K562 (cell line): ENCODE data around the gene ADORA3. TPM values are rescaled to one million over a fixed set of nuclear protein-coding genes. Genes with fewer than 3 reads are reported as not detected.
A peak's percentile ranks its signal among the peaks of the same experiment; 100 is the strongest.

Source experiments
- ARID2 ChIP-seq: fragments of 450-650 bp; IDR thresholded peaks from 2 replicates; pipeline ENCODE4 v1.6.1; 2017; ENCODE audit warnings: antibody characterized with exemption, mild to moderate bottlenecking
- ETV5 ChIP-seq: sonication (generic); formaldehyde crosslinking; IDR thresholded peaks from 2 replicates; pipeline ENCODE4 v1.4.0; 2020; ENCODE audit warnings: low read depth, mild to moderate bottlenecking, missing genetic modification reagents
- IFI16 ChIP-seq: fragments of 250-450 bp; sonication (Bioruptor Pico); IDR thresholded peaks from 2 replicates; pipeline ENCODE4 v2.1.2; 2022; ENCODE audit warnings: mild to moderate bottlenecking, inconsistent platforms
- IRF2 ChIP-seq: sonication (generic); formaldehyde crosslinking; IDR thresholded peaks from 2 replicates; pipeline ENCODE4 v1.8.1; 2022; ENCODE audit warnings: mild to moderate bottlenecking, missing genetic modification reagents
- IRF9 ChIP-seq: fragments of 450-650 bp; IDR thresholded peaks from 2 replicates; pipeline ENCODE4 v1.6.1; 2016; ENCODE audit warnings: missing biosample characterization, missing genetic modification characterization
- KDM4B ChIP-seq, 2 experiments: fragments of 450-650 bp in 1 of 2; sonication (generic) in 1 of 2; IDR thresholded peaks; 2 replicates each; pipeline ENCODE4 v1.6.1; 2016 to 2017; ENCODE audit warnings: borderline replicate concordance in 2 of 2, antibody characterized with exemption in 1 of 2, low read depth in 1 of 2, mild to moderate bottlenecking in 1 of 2
- MAFK ChIP-seq: IDR thresholded peaks from 2 replicates; pipeline ENCODE4 v1.6.1; 2011; ENCODE audit warnings: low read length, improper control_type of control experiment
- MCM3 ChIP-seq: fragments of 450-650 bp; IDR thresholded peaks from 2 replicates; pipeline ENCODE4 v1.6.1; 2016
- NKRF ChIP-seq: fragments of 450-650 bp; IDR thresholded peaks from 2 replicates; pipeline ENCODE4 v1.6.1; 2016; ENCODE audit warnings: borderline replicate concordance
- PHF21A ChIP-seq: fragments of 450-650 bp; IDR thresholded peaks from 2 replicates; pipeline ENCODE4 v1.6.1; 2017; ENCODE audit warnings: low read depth, borderline replicate concordance
- POLR2AphosphoS2 ChIP-seq: IDR thresholded peaks from 2 replicates; pipeline ENCODE4 v1.6.1; 2012; ENCODE audit warnings: low read length, improper control_type of control experiment
- SUPT5H ChIP-seq: fragments of 450-650 bp; IDR thresholded peaks from 2 replicates; pipeline ENCODE4 v1.6.1; 2016
- TARDBP ChIP-seq: fragments of 450-650 bp; IDR thresholded peaks from 2 replicates; pipeline ENCODE4 v1.6.1; 2016
- TCFL5 ChIP-seq: fragments of 250-450 bp; sonication (Bioruptor Pico); conservative IDR thresholded peaks from 2 replicates; pipeline ENCODE4 v1.6.1; 2021; ENCODE audit warnings: mild to moderate bottlenecking, moderate library complexity, matching md5 sums
- U2AF1 ChIP-seq: fragments of 200-400 bp; formaldehyde crosslinking; optimal IDR thresholded peaks from 2 replicates; pipeline ENCODE3; 2017; ENCODE audit warnings: mild to moderate bottlenecking, low read depth, low read length, moderate library complexity
- ZBTB7A ChIP-seq: IDR thresholded peaks from 2 replicates; pipeline ENCODE4 v1.6.1; 2011; ENCODE audit warnings: low read depth, mild to moderate bottlenecking, low read length, moderate library complexity, borderline replicate concordance; ENCODE audit not compliant: control insufficient read depth
- ZC3H11A ChIP-seq: IDR thresholded peaks from 2 replicates; pipeline ENCODE4 v1.6.1; 2012; ENCODE audit warnings: low read depth, low read length, improper control_type of control experiment
- ZEB2 ChIP-seq: fragments of 450-650 bp; IDR thresholded peaks from 2 replicates; pipeline ENCODE4 v1.6.1; 2016
- ZFPM2 ChIP-seq: fragments of 250-450 bp; sonication (Bioruptor Pico); IDR thresholded peaks from 2 replicates; pipeline ENCODE4 v1.5.1; 2022; ENCODE audit warnings: mild to moderate bottlenecking
- ZNF511 ChIP-seq: sonication (generic); formaldehyde crosslinking; IDR thresholded peaks from 2 replicates; pipeline ENCODE4 v1.8.0; 2022; ENCODE audit warnings: mild to moderate bottlenecking, missing genetic modification reagents
- ZNF589 ChIP-seq: fragments of 200-800 bp; sonication (Bioruptor generic); IDR thresholded peaks from 2 replicates; pipeline ENCODE4 v1.6.1; 2016; ENCODE audit warnings: low read depth, missing genetic modification characterization, missing compliant biosample characterization
- polyA plus RNA-seq, 8 experiments: library from polyadenylated mRNA; depleted of rRNA in 4 of 8; stranded (reverse) in 5 of 8; unstranded in 3 of 8; fragments of >200 nt; fragmentation: Nextera tagmentation in 2 of 8; fragmentation: Illumina TruSeq in 1 of 8; extraction: Ambion mirVana in 2 of 8; extraction: Trizol in 1 of 8; gene quantifications; 2 replicates each; pipeline versions ENCODE4 v1.2.1 to v1.2.3, GENCODE V29; 2011 to 2014; ENCODE audit warnings: inconsistent platforms in 1 of 8, missing spikeins in 1 of 8
- total RNA-seq, 7 experiments: library from RNA; depleted of rRNA in 6 of 7; stranded (reverse); fragments of >200 nt in 6 of 7; fragmentation: Illumina TruSeq in 2 of 7; extraction: Trizol in 2 of 7; gene quantifications; 2 replicates each; pipeline versions ENCODE4 v1.2.1 to v1.2.3, GENCODE V29; 2011 to 2021; ENCODE audit warnings: low replicate concordance in 1 of 7
- TF ChIP-seq, protein P1 (sequence below): sonication (generic); formaldehyde crosslinking; IDR thresholded peaks from 2 replicates; pipeline ENCODE4 v1.4.0; 2020; ENCODE audit warnings: mild to moderate bottlenecking, missing genetic modification reagents
- TF ChIP-seq, protein P2 (sequence below): fragments of 450-650 bp; formaldehyde crosslinking; IDR thresholded peaks from 2 replicates; pipeline ENCODE4 v1.4.0; 2022; ENCODE audit warnings: missing genetic modification characterization

ADORA3 gene
- total and polyA plus RNA-seq, 9 of the 15 experiments (the other 6 are each of a cell fraction or from before 2014, with no cell fraction given): 0.09 to 0.35 (median 0.16) TPM; not detected in 3

DNA sequence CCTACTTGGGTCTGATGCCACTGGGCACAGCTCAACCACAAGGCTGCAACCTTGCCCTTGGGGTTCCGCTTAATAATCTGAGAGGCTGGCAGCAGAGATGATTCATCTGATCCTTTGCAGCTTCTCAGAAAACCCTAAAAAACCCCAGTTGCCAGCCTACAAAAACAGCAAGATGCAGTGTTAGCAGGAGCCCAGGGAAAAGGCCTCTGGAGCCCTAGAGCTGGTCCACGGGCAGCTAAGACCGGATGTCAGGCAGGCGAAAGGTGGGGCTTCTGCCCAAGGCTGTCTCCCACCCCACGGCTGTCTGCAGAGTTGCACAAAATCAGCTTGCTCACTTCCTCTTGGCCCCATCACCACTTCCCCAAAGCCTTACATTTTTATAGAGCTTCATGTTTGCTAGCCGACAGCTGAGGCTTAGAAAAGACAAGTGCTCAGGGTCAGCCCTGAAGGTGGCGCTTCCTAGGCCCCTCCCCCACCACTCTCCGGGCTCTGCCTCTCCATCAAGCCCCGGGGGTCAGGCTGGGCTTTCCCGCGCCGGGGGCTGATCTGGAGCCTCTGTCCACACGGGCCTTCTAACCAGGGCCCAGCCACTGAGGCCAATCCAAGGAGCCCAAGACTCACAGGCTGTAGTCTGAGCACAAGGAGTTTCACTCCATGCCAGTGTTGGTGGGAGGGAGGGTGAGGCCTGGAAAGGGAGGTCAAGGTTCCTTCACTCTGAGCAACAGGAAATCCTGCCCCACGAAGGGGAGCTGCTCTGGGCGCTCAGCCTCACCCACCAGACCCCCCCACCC lies 4.2 kb upstream of the ADORA3 start (continued):
- TF ChIP-seq ZNF511 (CRISPR knock-in tag) (no peak), ZC3H11A (no peak), SUPT5H (no peak), TARDBP (peak; percentile 25; the same call in 1 of the 2 replicates), IRF2 (CRISPR knock-in tag) (no peak), ARID2 (no peak), TCFL5 (CRISPR knock-in tag) (no peak), KDM4B (IDR thresholded peaks at IDR 0.05; ENCODE audit: borderline replicate concordance in 2 of 2, low read depth in 1 of 2) (no peak; a peak in 1 of 4 replicates), ZEB2 (no peak), U2AF1 (no peak), ZFPM2 (CRISPR knock-in tag) (peak; percentile 74; the same call in 1 of the 2 replicates), MAFK (peak; percentile 8; the same call in 1 of the 2 replicates), IRF9 (no peak), NKRF (0 out of 2 replicates have a peak, but pooled peaks have one; percentile 15), ZBTB7A (peak; percentile 78; the same call in 1 of the 2 replicates), POLR2AphosphoS2 (no peak), IFI16 (CRISPR knock-in tag) (no peak), ETV5 (CRISPR knock-in tag) (peak; percentile 78), ZNF589 (CRISPR knock-in tag) (no peak), MCM3 (no peak), PHF21A (no peak)
- TF ChIP-seq, protein P1, sequence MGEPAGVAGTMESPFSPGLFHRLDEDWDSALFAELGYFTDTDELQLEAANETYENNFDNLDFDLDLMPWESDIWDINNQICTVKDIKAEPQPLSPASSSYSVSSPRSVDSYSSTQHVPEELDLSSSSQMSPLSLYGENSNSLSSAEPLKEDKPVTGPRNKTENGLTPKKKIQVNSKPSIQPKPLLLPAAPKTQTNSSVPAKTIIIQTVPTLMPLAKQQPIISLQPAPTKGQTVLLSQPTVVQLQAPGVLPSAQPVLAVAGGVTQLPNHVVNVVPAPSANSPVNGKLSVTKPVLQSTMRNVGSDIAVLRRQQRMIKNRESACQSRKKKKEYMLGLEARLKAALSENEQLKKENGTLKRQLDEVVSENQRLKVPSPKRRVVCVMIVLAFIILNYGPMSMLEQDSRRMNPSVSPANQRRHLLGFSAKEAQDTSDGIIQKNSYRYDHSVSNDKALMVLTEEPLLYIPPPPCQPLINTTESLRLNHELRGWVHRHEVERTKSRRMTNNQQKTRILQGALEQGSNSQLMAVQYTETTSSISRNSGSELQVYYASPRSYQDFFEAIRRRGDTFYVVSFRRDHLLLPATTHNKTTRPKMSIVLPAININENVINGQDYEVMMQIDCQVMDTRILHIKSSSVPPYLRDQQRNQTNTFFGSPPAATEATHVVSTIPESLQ (CRISPR knock-in tag): peak; percentile 54; the same call in 1 of the 2 replicates
- TF ChIP-seq, protein P2, sequence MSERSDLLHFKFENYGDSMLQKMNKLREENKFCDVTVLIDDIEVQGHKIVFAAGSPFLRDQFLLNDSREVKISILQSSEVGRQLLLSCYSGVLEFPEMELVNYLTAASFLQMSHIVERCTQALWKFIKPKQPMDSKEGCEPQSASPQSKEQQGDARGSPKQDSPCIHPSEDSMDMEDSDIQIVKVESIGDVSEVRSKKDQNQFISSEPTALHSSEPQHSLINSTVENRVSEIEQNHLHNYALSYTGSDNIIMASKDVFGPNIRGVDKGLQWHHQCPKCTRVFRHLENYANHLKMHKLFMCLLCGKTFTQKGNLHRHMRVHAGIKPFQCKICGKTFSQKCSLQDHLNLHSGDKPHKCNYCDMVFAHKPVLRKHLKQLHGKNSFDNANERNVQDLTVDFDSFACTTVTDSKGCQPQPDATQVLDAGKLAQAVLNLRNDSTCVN (CRISPR knock-in tag): no peak
